GM18507 (cell line): ENCODE measurements around the gene RFPL1.

Source experiments
- DNase-seq: peaks from one replicate; pipeline ENCODE4 v3.0.0; 2011; ENCODE audit warnings: low read depth; ENCODE audit not compliant: insufficient read length; ENCODE audit errors: extremely low spot score
- FAIRE-seq: peaks from 2 replicates; lab custom pipeline; 2011; peaks lifted over from hg19 to GRCh38; lab: Jason Lieb, UNC

Gene RFPL1

GRCh38 chr22:29435236-29436136 is 2.9 kb upstream of the RFPL1 start:
- no peak for FAIRE-seq
- DNase-seq = no peak

GRCh38 chr22:29442976-29443375 is 4.6 kb downstream of the RFPL1 start:
- no peak for FAIRE-seq

GRCh38 chr22:29443452-29443851 is 5.1 kb downstream of the RFPL1 start:
- FAIRE-seq (no peak), DNase-seq (no peak)

More at GRCh38 chr22:29442976-29443375, 4.6 kb downstream of the RFPL1 start:
- DNase-seq = no peak

- DNase-seq = no peak
Measured at GRCh38 chr22:29443861-29444792, 5.7 kb downstream of the RFPL1 start.

GRCh38 chr22:29445508-29445907 is 7.1 kb downstream of the RFPL1 start:
- DNase-seq = no peak
- FAIRE-seq = no peak

More at GRCh38 chr22:29443861-29444792, 5.7 kb downstream of the RFPL1 start:
- FAIRE-seq = no peak

- FAIRE-seq (no peak), DNase-seq (no peak)
Measured at GRCh38 chr22:29447906-29448305, 9.5 kb downstream of the RFPL1 start.

GRCh38 chr22:29449296-29449875 is 11.0 kb downstream of the RFPL1 start:
- no peak for FAIRE-seq

GRCh38 chr22:29450222-29450621 is 11.8 kb downstream of the RFPL1 start:
- no peak for FAIRE-seq
- DNase-seq = no peak

More at GRCh38 chr22:29449296-29449875, 11.0 kb downstream of the RFPL1 start:
- DNase-seq = no peak

GRCh38 chr22:29451863-29452262 is 13.5 kb downstream of the RFPL1 start:
- DNase-seq (no peak), FAIRE-seq (no peak)

- DNase-seq = no peak
- no peak for FAIRE-seq
Measured at GRCh38 chr22:29454276-29454675, 15.9 kb downstream of the RFPL1 start.

GRCh38 chr22:29456211-29456671 is 17.9 kb downstream of the RFPL1 start:
- FAIRE-seq (no peak), DNase-seq (no peak)

GRCh38 chr22:29457730-29458129 is 19.3 kb downstream of the RFPL1 start:
- FAIRE-seq (peak; percentile 92), DNase-seq (peak; percentile 64)

GRCh38 chr22:29458551-29458950 is 20.2 kb downstream of the RFPL1 start:
- FAIRE-seq = no peak
- DNase-seq = no peak

- DNase-seq (no peak), FAIRE-seq (no peak)
Measured at GRCh38 chr22:29459773-29460172, 21.4 kb downstream of the RFPL1 start.

- FAIRE-seq = no peak
- no peak for DNase-seq
Measured at GRCh38 chr22:29461263-29461662, 22.9 kb downstream of the RFPL1 start.

- FAIRE-seq (no peak), DNase-seq (no peak)
Measured at GRCh38 chr22:29463629-29464028, 25.2 kb downstream of the RFPL1 start.

GRCh38 chr22:29464581-29464980 is 26.2 kb downstream of the RFPL1 start:
- no peak for FAIRE-seq
- no peak for DNase-seq

- DNase-seq = no peak
- FAIRE-seq = no peak
Measured at GRCh38 chr22:29469755-29470154, 31.4 kb downstream of the RFPL1 start.

- FAIRE-seq = peak; percentile 72
- peak; percentile 78 for DNase-seq
Measured at GRCh38 chr22:29470159-29470855, 31.9 kb downstream of the RFPL1 start.
